GM12865 (cell line): ENCODE results near the gene FGD6.

Experiments used
- DNase-seq: peaks from one replicate; pipeline ENCODE4 v3.0.0; 2010; ENCODE audit warnings: low read depth
- H3K4me3 ChIP-seq: 2 replicates; pipeline ENCODE4 v1.5.1; 2011; ENCODE audit warnings: mild to moderate bottlenecking, low read depth, low read length, control low read depth
- CTCF ChIP-seq: IDR thresholded peaks from 2 replicates; pipeline ENCODE4 v1.5.1; 2011; ENCODE audit warnings: low read length, control low read depth, low read depth, inconsistent platforms; ENCODE audit not compliant: insufficient read depth; ENCODE audit errors: missing control alignments

FGD6 gene

GRCh38 chr12:95214466-95214865 lies 2.8 kb downstream of the FGD6 start:
- H3K4me3 ChIP-seq: peak overlapping the region; percentile 89
- DNase-seq: peak; percentile 44
- no peak for TF ChIP-seq CTCF

- DNase-seq: peak; percentile 70
- TF ChIP-seq CTCF: no peak
- peak overlapping the region; percentile 89 for H3K4me3 ChIP-seq
Measured at GRCh38 chr12:95213928-95214327, 3.3 kb downstream of the FGD6 start.

- no peak for DNase-seq
- peak overlapping the region; percentile 89 for H3K4me3 ChIP-seq
- no peak for TF ChIP-seq CTCF
Measured at GRCh38 chr12:95213119-95213518, 4.1 kb downstream of the FGD6 start.

- TF ChIP-seq CTCF: no peak
- DNase-seq: no peak
- H3K4me3 ChIP-seq: peak overlapping the region; percentile 89
Measured at GRCh38 chr12:95212586-95212985, 4.7 kb downstream of the FGD6 start.

- no peak for DNase-seq
- no peak for TF ChIP-seq CTCF
- no peak overlapping the region for H3K4me3 ChIP-seq
Measured at GRCh38 chr12:95208678-95209077, 8.6 kb downstream of the FGD6 start.

GRCh38 chr12:95207407-95207806 lies 9.9 kb downstream of the FGD6 start:
- TF ChIP-seq CTCF: no peak
- DNase-seq: no peak
- no peak overlapping the region for H3K4me3 ChIP-seq

- TF ChIP-seq CTCF: no peak
- no peak overlapping the region for H3K4me3 ChIP-seq
- DNase-seq: no peak
Measured at GRCh38 chr12:95206916-95207315, 10.4 kb downstream of the FGD6 start.
